OCI-LY7 (cell line): ENCODE measurements around the gene NAA30. TPM values are rescaled to one million over a fixed set of nuclear protein-coding genes. Genes with fewer than 3 reads are reported as not detected.

Source experiments
- BruUV-seq: library from RNA; stranded (reverse); fragments of 400-500 nt; replicated peaks from 2 replicates; lab custom pipeline; 2021; lab: Mats Ljungman, UMichigan
- CTCF ChIA-PET: fragments of 300-600 bp; sonication (Branson Sonifier 250); formaldehyde crosslinking; loops from one replicate; lab custom pipeline; 2022; ENCODE audit warnings: antibody characterized with exemption; ENCODE audit not compliant: unreplicated experiment; lab: Charles Lee
- POLR2A ChIA-PET: fragments of 300-600 bp; sonication (Branson Sonifier 250); formaldehyde crosslinking; loops from one replicate; lab custom pipeline; 2022; ENCODE audit warnings: antibody characterized with exemption; lab: Charles Lee
- DNase-seq: peaks from one replicate; pipeline ENCODE4 v3.0.0-alpha.2; 2015; ENCODE audit warnings: low spot score
- H2AFZ ChIP-seq: fragments of 200-600 bp; sonication (generic), shearing (Covaris generic); 2 replicates; pipeline ENCODE4 v1.6.1; 2014; ENCODE audit warnings: mild to moderate bottlenecking, antibody characterized with exemption, low read length, moderate library complexity
- H3K27ac ChIP-seq: fragments of 200-600 bp; sonication (generic); 2 replicates; pipeline ENCODE4 v1.5.1; 2014; ENCODE audit warnings: mixed run types, low read depth, mild to moderate bottlenecking, moderate library complexity, low read length, inconsistent platforms; ENCODE audit not compliant: poor library complexity, severe bottlenecking
- H3K36me3 ChIP-seq: fragments of 200-600 bp; sonication (generic); 2 replicates; pipeline ENCODE4 v1.6.1; 2014; ENCODE audit warnings: mild to moderate bottlenecking, antibody characterized with exemption, low read length, moderate library complexity, mixed read lengths; ENCODE audit not compliant: insufficient read depth
- H3K4me1 ChIP-seq: fragments of 200-600 bp; sonication (generic); 2 replicates; pipeline ENCODE4 v1.5.1; 2014; ENCODE audit warnings: mild to moderate bottlenecking, low read length; ENCODE audit not compliant: insufficient read depth, poor library complexity, severe bottlenecking
- H3K4me2 ChIP-seq: fragments of 200-600 bp; sonication (generic); 2 replicates; pipeline ENCODE4 v1.6.1; 2014; ENCODE audit warnings: mild to moderate bottlenecking, low read length
- H3K4me3 ChIP-seq: fragments of 200-600 bp; sonication (generic); 2 replicates; pipeline ENCODE4 v1.5.1; 2014; ENCODE audit warnings: mild to moderate bottlenecking, low read depth, low read length; ENCODE audit not compliant: poor library complexity, severe bottlenecking
- H3K79me2 ChIP-seq: fragments of 200-600 bp; sonication (generic); 2 replicates; pipeline ENCODE4 v1.6.1; 2016; ENCODE audit warnings: low read depth, mild to moderate bottlenecking, low read length, moderate library complexity, mixed read lengths; ENCODE audit not compliant: insufficient read depth
- H3K9me2 ChIP-seq: fragments of 200-600 bp; sonication (generic); 2 replicates; pipeline ENCODE4 v1.6.1; 2016; ENCODE audit warnings: mild to moderate bottlenecking, low read length, mixed read lengths; ENCODE audit not compliant: insufficient read depth
- H3K9me3 ChIP-seq: fragments of 200-600 bp; sonication (generic); 2 replicates; pipeline ENCODE4 v1.6.1; 2014; ENCODE audit warnings: mild to moderate bottlenecking, mixed run types, low read length, mixed read lengths
- H4K20me1 ChIP-seq: fragments of 200-600 bp; sonication (generic); 2 replicates; pipeline ENCODE4 v1.6.1; 2014; ENCODE audit warnings: mild to moderate bottlenecking, antibody characterized with exemption, low read length, moderate library complexity, mixed read lengths; ENCODE audit not compliant: insufficient read depth
- EZH2phosphoT487 ChIP-seq: fragments of 200-600 bp; sonication (generic); IDR thresholded peaks from 2 replicates; pipeline ENCODE4 v1.6.1; 2018; ENCODE audit warnings: low read depth, borderline replicate concordance, mild to moderate bottlenecking, mixed run types, antibody characterized with exemption, low read length, moderate library complexity, mixed read lengths
- intact Hi-C: fragments of 100-400 bp; cut with micrococcal nuclease; formaldehyde crosslinking; loops from one replicate; pipeline ENCODE4 v1.10.0; 2022; ENCODE audit not compliant: unreplicated experiment
- total RNA-seq, 2 experiments: library from RNA; depleted of rRNA in 1 of 2; stranded (reverse); fragments of >200 nt in 1 of 2; shearing (Covaris generic) in 1 of 2; gene quantifications; 2 replicates each; pipeline ENCODE4 v1.2.3, GENCODE V29; 2014 to 2022
- TF ChIP-seq, protein P1 (sequence below): fragments of 200-600 bp; sonication (generic); conservative IDR thresholded peaks from 2 replicates; pipeline ENCODE4 v1.5.1; 2014; ENCODE audit warnings: mild to moderate bottlenecking, antibody characterized with exemption, low read length, moderate library complexity, mixed read lengths

NAA30 gene
- total RNA-seq, 2 experiments from 2014 or later, result 7.4 to 18.1 TPM

DNA sequence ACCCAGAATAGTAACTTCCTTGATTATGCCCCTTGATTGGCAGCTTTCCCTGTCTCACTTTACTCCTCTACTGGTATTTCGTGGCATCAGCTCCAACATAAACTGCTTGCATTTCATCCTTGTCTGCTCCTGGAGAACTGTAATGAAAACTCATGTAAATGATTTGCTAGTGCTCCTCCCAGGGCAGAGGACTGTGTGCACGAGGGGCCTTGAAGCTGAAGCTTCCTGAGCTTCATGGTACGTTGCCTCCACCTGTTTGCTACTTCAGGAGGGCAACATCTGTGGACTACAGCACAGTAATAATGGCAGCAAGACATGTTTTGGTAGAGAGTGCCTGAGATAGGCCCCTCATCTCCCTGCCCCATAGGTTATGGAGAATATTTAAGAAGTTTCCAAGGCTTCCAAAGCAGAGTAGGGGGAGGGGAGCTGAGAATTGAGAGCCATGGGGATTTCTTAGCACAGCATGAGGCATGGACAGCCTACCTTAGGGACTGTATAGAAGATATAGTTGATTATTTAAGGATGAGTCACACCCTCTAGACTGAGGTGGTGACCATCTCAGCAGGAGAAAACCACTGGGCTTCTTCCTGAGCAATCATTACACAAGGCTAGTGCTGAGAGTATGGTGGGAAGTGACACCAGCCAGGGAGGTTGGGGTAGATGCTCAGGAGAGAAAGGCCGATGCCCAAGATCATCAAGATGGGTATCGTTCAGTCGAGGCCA, 73.8 kb downstream of the NAA30 start:
- DNase-seq, result peak; percentile 93
- Histone ChIP-seq H3K4me2 (peak overlapping the region; percentile 64), H3K36me3 (no peaks in the 10 kb centered on the region), H3K4me1 (peaks cover 32% of the 10 kb centered on the region), H3K79me2 (no peaks in the 10 kb centered on the region), H3K4me3 (peak overlapping the region; percentile 42), H2AFZ (peak overlapping the region; percentile 85), H3K9me2 (no peaks in the 10 kb centered on the region), H3K27ac (peak overlapping the region; percentile 82), H4K20me1 (no peaks in the 10 kb centered on the region), H3K9me3 (no peaks in the 10 kb centered on the region)
- POLR2A ChIA-PET, result interaction anchor here (0.6 to 2.0 kb wide), 9 partner anchors 9 to 979 kb away, joined by 3 to 11 read pairs (median 4); no protein-coding TSS in a partner anchor
- no TSS peak for BruUV-seq
- intact Hi-C loops, result loop anchor here (1.0 to 5.0 kb wide), 2 partner anchors 73 to 197 kb away; partner anchors contain the start of genes AP5M1 and EXOC5
- CTCF ChIA-PET, result interaction anchor here (1.0 to 1.3 kb wide), 2 partner anchors 21 to 74 kb away, joined by 4 read pairs; partner anchors contain the start of gene NAA30
- TF ChIP-seq, protein P1, sequence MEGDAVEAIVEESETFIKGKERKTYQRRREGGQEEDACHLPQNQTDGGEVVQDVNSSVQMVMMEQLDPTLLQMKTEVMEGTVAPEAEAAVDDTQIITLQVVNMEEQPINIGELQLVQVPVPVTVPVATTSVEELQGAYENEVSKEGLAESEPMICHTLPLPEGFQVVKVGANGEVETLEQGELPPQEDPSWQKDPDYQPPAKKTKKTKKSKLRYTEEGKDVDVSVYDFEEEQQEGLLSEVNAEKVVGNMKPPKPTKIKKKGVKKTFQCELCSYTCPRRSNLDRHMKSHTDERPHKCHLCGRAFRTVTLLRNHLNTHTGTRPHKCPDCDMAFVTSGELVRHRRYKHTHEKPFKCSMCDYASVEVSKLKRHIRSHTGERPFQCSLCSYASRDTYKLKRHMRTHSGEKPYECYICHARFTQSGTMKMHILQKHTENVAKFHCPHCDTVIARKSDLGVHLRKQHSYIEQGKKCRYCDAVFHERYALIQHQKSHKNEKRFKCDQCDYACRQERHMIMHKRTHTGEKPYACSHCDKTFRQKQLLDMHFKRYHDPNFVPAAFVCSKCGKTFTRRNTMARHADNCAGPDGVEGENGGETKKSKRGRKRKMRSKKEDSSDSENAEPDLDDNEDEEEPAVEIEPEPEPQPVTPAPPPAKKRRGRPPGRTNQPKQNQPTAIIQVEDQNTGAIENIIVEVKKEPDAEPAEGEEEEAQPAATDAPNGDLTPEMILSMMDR, result no peak
- no peak for TF ChIP-seq EZH2phosphoT487

Other genes with a start within 250 kb of the NAA30 start
- 26.9 and 53.9 TPM in 2 replicates for gene EXOC5, start 121.7 kb upstream of the NAA30 start, total RNA-seq (2014; rRNA removed; shearing (Covaris generic))
- 69.4 and 73.6 TPM in 2 replicates for gene EXOC5, start 121.7 kb upstream of the NAA30 start, total RNA-seq (2022)
- gene AP5M1, start 121.6 kb upstream of the NAA30 start, total RNA-seq (2014; rRNA removed; shearing (Covaris generic)), result 13.3 and 15.8 TPM in 2 replicates
- 46.3 and 50.4 TPM in 2 replicates for gene AP5M1, start 121.6 kb upstream of the NAA30 start, total RNA-seq (2022)
- gene CCDC198, start 103.3 kb downstream of the NAA30 start, total RNA-seq (2014; rRNA removed; shearing (Covaris generic)), result not detected in 2 replicates
- gene CCDC198, start 103.3 kb downstream of the NAA30 start, total RNA-seq (2022), result not detected in 2 replicates